ENCODE data around the gene OSM.
"Not testable (repeated sequence)": the region's sequence is repeated elsewhere in the genome, so short reads cannot be mapped to it uniquely, and the experiment has no call there.

OSM gene

GRCh38 chr22:30217698-30218560 is 48.7 kb downstream of the OSM start:
- Histone ChIP-seq H3K4me1 (ENCODE audit: insufficient read depth, low read length) (no peaks in the 10 kb centered on the region), H3K4me3 (ENCODE audit: low read depth in 1 of 2, low read length in 2 of 2) (no peak overlapping the region), H3K9ac (ENCODE audit: low read length) (no peak overlapping the region), H3K9me3 (ENCODE audit: low read length) (no peaks in the 10 kb centered on the region), H3K27me3 (ENCODE audit: control insufficient read depth in 1 of 2, insufficient read depth in 2 of 2, low read length in 2 of 2) (peaks cover 0 to 5% of the 10 kb centered on the region in 2 donors), H3K36me3 (ENCODE audit: insufficient read depth, low read length) (no peaks in the 10 kb centered on the region), H3K27ac (ENCODE audit: low read depth, low read length) (no peak overlapping the region)

- Histone ChIP-seq H3K9me3 (ENCODE audit: low read length) (no peaks in the 10 kb centered on the region), H3K36me3 (ENCODE audit: insufficient read depth, low read length) (no peaks in the 10 kb centered on the region), H3K4me3 (ENCODE audit: low read depth in 1 of 2, low read length in 2 of 2) (no peak overlapping the region)
Observed at GRCh38 chr22:30216710-30217109, 49.9 kb downstream of the OSM start.

GRCh38 chr22:30216272-30216671 is 50.4 kb downstream of the OSM start:
- not testable (repeated sequence) for H3K9me3 ChIP-seq (ENCODE audit: low read length); H3K4me3 ChIP-seq (ENCODE audit: low read depth in 1 of 2, low read length in 2 of 2); H3K27ac ChIP-seq (ENCODE audit: low read depth, low read length); H3K9ac ChIP-seq (ENCODE audit: low read length); H3K4me1 ChIP-seq (ENCODE audit: insufficient read depth, low read length); H3K27me3 ChIP-seq (ENCODE audit: control insufficient read depth in 1 of 2, insufficient read depth in 2 of 2, low read length in 2 of 2); H3K36me3 ChIP-seq (ENCODE audit: insufficient read depth, low read length)

More at GRCh38 chr22:30216710-30217109, 49.9 kb downstream of the OSM start:
- Histone ChIP-seq H3K27me3 (ENCODE audit: control insufficient read depth in 1 of 2, insufficient read depth in 2 of 2, low read length in 2 of 2) (peaks cover 0 to 5% of the 10 kb centered on the region in 2 donors), H3K4me1 (ENCODE audit: insufficient read depth, low read length) (peaks cover 4% of the 10 kb centered on the region), H3K9ac (ENCODE audit: low read length) (no peak overlapping the region), H3K27ac (ENCODE audit: low read depth, low read length) (no peak overlapping the region)

DNA sequence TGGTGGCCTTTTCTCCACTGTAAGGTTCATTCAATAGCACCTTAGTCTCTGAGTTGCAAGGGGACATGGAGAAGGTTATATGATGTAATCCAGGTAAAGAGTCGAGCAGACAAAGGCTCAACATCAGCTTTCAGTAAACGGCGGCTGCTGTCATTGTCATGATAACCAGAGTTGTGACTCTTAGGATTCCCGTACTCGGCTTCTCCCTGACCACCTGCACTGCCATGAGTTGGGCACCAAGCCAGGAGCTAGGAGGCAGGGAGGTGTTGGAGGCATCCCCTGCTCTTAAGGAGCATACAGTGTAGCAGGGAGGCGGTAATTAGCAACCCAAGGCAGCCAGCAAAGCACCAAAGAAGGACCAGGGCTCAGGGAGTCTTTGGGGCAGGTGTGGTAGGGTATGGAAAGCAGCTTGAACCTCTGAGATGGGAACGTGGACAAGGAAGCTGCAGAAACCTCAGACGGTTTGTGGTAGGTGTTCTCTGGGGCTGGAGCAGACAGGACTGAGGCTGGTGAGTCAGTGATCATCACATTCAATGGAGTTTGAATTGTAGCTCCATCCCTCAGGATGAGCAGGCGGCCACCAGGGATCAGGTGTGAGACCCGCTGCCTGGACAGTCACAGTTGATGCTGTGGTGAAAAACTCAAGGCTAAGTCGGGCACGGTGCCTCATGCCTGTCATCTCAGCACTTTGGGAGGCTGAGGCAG is 51.8 kb downstream of the OSM start:
- H3K4me1 ChIP-seq (ENCODE audit: insufficient read depth, low read length), result peaks cover 4% of the 10 kb centered on the region
- H3K27me3 ChIP-seq (ENCODE audit: control insufficient read depth in 1 of 2, insufficient read depth in 2 of 2, low read length in 2 of 2), result peaks cover 0 to 4% of the 10 kb centered on the region in 2 donors
- no peak overlapping the region for H3K27ac ChIP-seq (ENCODE audit: low read depth, low read length)
- no peak overlapping the region for H3K4me3 ChIP-seq (ENCODE audit: low read depth in 1 of 2, low read length in 2 of 2)
- no peaks in the 10 kb centered on the region for H3K9me3 ChIP-seq (ENCODE audit: low read length)
- H3K9ac ChIP-seq (ENCODE audit: low read length), result no peak overlapping the region
- no peaks in the 10 kb centered on the region for H3K36me3 ChIP-seq (ENCODE audit: insufficient read depth, low read length)

DNA sequence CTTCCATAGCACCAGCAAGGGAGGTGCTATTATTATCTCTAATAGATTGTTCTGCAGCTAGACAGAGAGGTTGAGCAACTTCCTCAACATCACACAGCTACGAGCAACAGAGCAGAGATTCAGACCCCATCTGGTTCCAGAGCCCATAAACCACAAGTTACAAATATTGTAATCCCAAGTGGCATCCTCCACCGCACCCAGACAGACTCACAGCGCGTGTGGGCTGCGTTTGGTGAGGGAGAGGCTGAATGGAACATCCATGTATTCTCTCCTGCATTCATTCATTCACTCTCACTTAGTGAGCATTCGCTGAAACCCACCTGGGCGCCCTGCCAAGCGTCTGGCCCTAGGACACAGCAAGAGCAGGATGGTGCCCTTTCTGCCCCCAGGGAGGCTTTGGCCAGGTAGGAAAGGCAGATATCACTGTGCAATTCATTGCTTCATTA is 53.6 kb downstream of the OSM start:
- Histone ChIP-seq H3K4me3 (ENCODE audit: low read depth in 1 of 2, low read length in 2 of 2) (no peak overlapping the region), H3K27ac (ENCODE audit: low read depth, low read length) (no peak overlapping the region), H3K36me3 (ENCODE audit: insufficient read depth, low read length) (no peaks in the 10 kb centered on the region), H3K4me1 (ENCODE audit: insufficient read depth, low read length) (peaks cover 11% of the 10 kb centered on the region), H3K27me3 (ENCODE audit: control insufficient read depth in 1 of 2, insufficient read depth in 2 of 2, low read length in 2 of 2) (no peaks in the 10 kb centered on the region), H3K9ac (ENCODE audit: low read length) (no peak overlapping the region), H3K9me3 (ENCODE audit: low read length) (no peaks in the 10 kb centered on the region)
